Mesendoderm (in vitro differentiated cells): ENCODE measurements around the gene PRKCG.

Experiments used
- DNase-seq: peaks from one replicate; pipeline ENCODE4 v3.0.0; 2013
- H2AK5ac ChIP-seq: 2 replicates; pipeline ENCODE4 v1.6.1; 2013; ENCODE audit warnings: low read length, inconsistent platforms
- H2BK120ac ChIP-seq: 2 replicates; pipeline ENCODE4 v1.6.1; 2013; ENCODE audit warnings: low read depth, mild to moderate bottlenecking, low read length, moderate library complexity, mixed read lengths
- H2BK15ac ChIP-seq: replicated peaks from 2 replicates; pipeline ENCODE4 v1.6.1; 2013; ENCODE audit warnings: low read depth, mild to moderate bottlenecking, moderate library complexity
- H2BK5ac ChIP-seq: 2 replicates; pipeline ENCODE4 v1.6.1; 2013; ENCODE audit warnings: low read length, inconsistent platforms
- H3K18ac ChIP-seq: 2 replicates; pipeline ENCODE4 v1.6.1; 2013; ENCODE audit warnings: mild to moderate bottlenecking, low read length, mixed read lengths
- H3K23ac ChIP-seq: one replicate; pipeline ENCODE4 v1.6.1; 2013; ENCODE audit warnings: low read length
- H3K27ac ChIP-seq: 2 replicates; pipeline ENCODE4 v1.5.1; 2013; ENCODE audit warnings: low read depth, mild to moderate bottlenecking, inconsistent platforms, low read length, moderate library complexity
- H3K27me3 ChIP-seq: 2 replicates; pipeline ENCODE4 v1.6.1; 2013; ENCODE audit warnings: low read length, control low read depth, mild to moderate bottlenecking, inconsistent platforms; ENCODE audit not compliant: insufficient read depth, poor library complexity
- H3K36me3 ChIP-seq: 2 replicates; pipeline ENCODE4 v1.6.1; 2013; ENCODE audit warnings: low read length, inconsistent platforms; ENCODE audit not compliant: control insufficient read depth, insufficient read depth
- H3K4ac ChIP-seq: one replicate; pipeline ENCODE4 v1.6.1; 2013; ENCODE audit warnings: low read depth, mild to moderate bottlenecking, low read length, moderate library complexity
- H3K4me1 ChIP-seq: 2 replicates; pipeline ENCODE4 v1.6.1; 2013; ENCODE audit warnings: low read depth, low read length, inconsistent platforms; ENCODE audit not compliant: control insufficient read depth
- H3K4me2 ChIP-seq: 2 replicates; pipeline ENCODE4 v1.6.1; 2013; ENCODE audit warnings: low read length
- H3K4me3 ChIP-seq: 2 replicates; pipeline ENCODE4 v1.5.1; 2013; ENCODE audit warnings: mild to moderate bottlenecking, low read length
- H3K56ac ChIP-seq: one replicate; pipeline ENCODE4 v1.6.1; 2013; ENCODE audit warnings: low read length
- H3K79me1 ChIP-seq: 2 replicates; pipeline ENCODE4 v1.6.1; 2013; ENCODE audit warnings: low read length, inconsistent platforms
- H3K79me2 ChIP-seq: 2 replicates; pipeline ENCODE4 v1.6.1; 2013; ENCODE audit warnings: mild to moderate bottlenecking, low read length; ENCODE audit not compliant: control insufficient read depth, insufficient read depth
- H3K9ac ChIP-seq: 2 replicates; pipeline ENCODE4 v1.6.1; 2013; ENCODE audit warnings: low read length, inconsistent platforms
- H4K5ac ChIP-seq: one replicate; pipeline ENCODE4 v1.6.1; 2013; ENCODE audit warnings: low read length
- H4K8ac ChIP-seq: one replicate; pipeline ENCODE4 v1.6.1; 2013; ENCODE audit warnings: low read depth, mild to moderate bottlenecking, control low read depth, low read length, moderate library complexity
- WGBS: extraction: QIAGEN DNeasy Blood & Tissue Kit; methylation state at CpG from one replicate; pipeline ENCODE4 v1.1.7; 2013; ENCODE audit warnings: low lambda C conversion rate, missing lambda C conversion rate; ENCODE audit not compliant: insufficient coverage; ENCODE audit errors: extremely low coverage; 5-methylcytosine and 5-hydroxymethylcytosine counted together

The PRKCG gene

GRCh38 chr19:53865918-53866864, 15.8 kb upstream of the PRKCG start:
- H3K79me2 ChIP-seq = peaks cover 14% of the 10 kb centered on the region
- no peak overlapping the region for H3K23ac ChIP-seq
- peak overlapping the region; percentile 82 for H3K4me2 ChIP-seq
- peaks cover 3% of the 10 kb centered on the region for H3K79me1 ChIP-seq
- no peaks in the 10 kb centered on the region for H3K27me3 ChIP-seq
- no peak overlapping the region for H2BK15ac ChIP-seq
- DNase-seq = peak; percentile 86
- H3K4me3 ChIP-seq = peak overlapping the region; percentile 34
- peak overlapping the region; percentile 92 for H3K27ac ChIP-seq
- no peak overlapping the region for H2AK5ac ChIP-seq
- H4K5ac ChIP-seq = no peak overlapping the region
- H3K4ac ChIP-seq = peak overlapping the region; percentile 11
- peak overlapping the region; percentile 25 for H2BK5ac ChIP-seq
- H3K4me1 ChIP-seq = peaks cover 2% of the 10 kb centered on the region
- H2BK120ac ChIP-seq = peak overlapping the region; percentile 39
- no CpG with 5 or more reads among the region's 50 CpGs for WGBS
- H3K9ac ChIP-seq = peak overlapping the region; percentile 75
- peak overlapping the region; percentile 94 for H4K8ac ChIP-seq
- peak overlapping the region; percentile 93 for H3K56ac ChIP-seq
- H3K18ac ChIP-seq = peak overlapping the region; percentile 78
- no peaks in the 10 kb centered on the region for H3K36me3 ChIP-seq

GRCh38 chr19:53866865-53867224, 15.2 kb upstream of the PRKCG start:
- H3K4me1 ChIP-seq = peaks cover 2% of the 10 kb centered on the region
- no CpG with 5 or more reads among the region's 14 CpGs for whole genome bisulfite sequencing
- peak; percentile 83 for DNase-seq
- peak overlapping the region; percentile 91 for H2BK5ac ChIP-seq
- no peak overlapping the region for H2BK15ac ChIP-seq
- peak overlapping the region; percentile 8 for H2BK120ac ChIP-seq
- H3K79me2 ChIP-seq = peaks cover 14% of the 10 kb centered on the region
- peak overlapping the region; percentile 59 for H3K4me3 ChIP-seq
- peak overlapping the region; percentile 92 for H3K27ac ChIP-seq
- no peak overlapping the region for H2AK5ac ChIP-seq
- H4K5ac ChIP-seq = peak overlapping the region; percentile 85
- H3K18ac ChIP-seq = peak overlapping the region; percentile 78
- H3K27me3 ChIP-seq = no peaks in the 10 kb centered on the region
- no peaks in the 10 kb centered on the region for H3K36me3 ChIP-seq
- peak overlapping the region; percentile 61 for H3K4ac ChIP-seq
- H3K56ac ChIP-seq = peak overlapping the region; percentile 93
- H3K79me1 ChIP-seq = peaks cover 5% of the 10 kb centered on the region
- peak overlapping the region; percentile 87 for H4K8ac ChIP-seq
- H3K23ac ChIP-seq = no peak overlapping the region
- peak overlapping the region; percentile 82 for H3K4me2 ChIP-seq
- H3K9ac ChIP-seq = peak overlapping the region; percentile 75

- Histone ChIP-seq H4K8ac (peak within 1 kb of the TSS; percentile 87), H3K9ac (peak within 1 kb of the TSS; percentile 90), H3K56ac (peak within 1 kb of the TSS; percentile 93), H4K5ac (peak within 1 kb of the TSS; percentile 85), H3K27me3 (no peaks in the 10 kb centered on the region), H3K23ac (no peak within 1 kb of the TSS), H3K79me2 (peaks cover 14% of the 10 kb centered on the region), H2AK5ac (no peak within 1 kb of the TSS), H3K4me1 (peaks cover 2% of the 10 kb centered on the region), H3K4ac (peak within 1 kb of the TSS; percentile 94), H2BK5ac (peak within 1 kb of the TSS; percentile 91), H3K4me3 (peak within 1 kb of the TSS; percentile 84), H2BK120ac (peak within 1 kb of the TSS; percentile 30), H3K4me2 (peak within 1 kb of the TSS; percentile 84), H3K18ac (peak within 1 kb of the TSS; percentile 79), H3K27ac (peak within 1 kb of the TSS; percentile 92), H2BK15ac (no peak within 1 kb of the TSS), H3K36me3 (no peaks in the 10 kb centered on the region), H3K79me1 (peaks cover 5% of the 10 kb centered on the region)
- peak; percentile 100 for DNase-seq
- no CpG with 5 or more reads among the region's 37 CpGs for WGBS
Measured at GRCh38 chr19:53867225-53868090, 14.5 kb upstream of the PRKCG start, which contains the start of gene MYADM. TSS of gene MYADM (plus strand) at chr19:53867883. CDS start at chr19:53873530, 5,647 bp downstream.

- no CpG with 5 or more reads among the region's 37 CpGs for WGBS
- no peak overlapping the region for H2AK5ac ChIP-seq
- H2BK120ac ChIP-seq = peak overlapping the region; percentile 30
- peak overlapping the region; percentile 84 for H3K4me2 ChIP-seq
- peak overlapping the region; percentile 39 for H3K27ac ChIP-seq
- peak overlapping the region; percentile 91 for H3K56ac ChIP-seq
- H3K4me3 ChIP-seq = peak overlapping the region; percentile 86
- no peak overlapping the region for H2BK15ac ChIP-seq
- no peak overlapping the region for H4K5ac ChIP-seq
- H4K8ac ChIP-seq = no peak overlapping the region
- H3K18ac ChIP-seq = peak overlapping the region; percentile 79
- H3K79me2 ChIP-seq = peaks cover 14% of the 10 kb centered on the region
- H3K23ac ChIP-seq = no peak overlapping the region
- H3K27me3 ChIP-seq = no peaks in the 10 kb centered on the region
- H3K36me3 ChIP-seq = no peaks in the 10 kb centered on the region
- DNase-seq = peak; percentile 88
- H3K4ac ChIP-seq = peak overlapping the region; percentile 94
- H2BK5ac ChIP-seq = peak overlapping the region; percentile 51
- peaks cover 5% of the 10 kb centered on the region for H3K79me1 ChIP-seq
- peaks cover 2% of the 10 kb centered on the region for H3K4me1 ChIP-seq
- peak overlapping the region; percentile 90 for H3K9ac ChIP-seq
Measured at GRCh38 chr19:53868091-53868891, 13.7 kb upstream of the PRKCG start.
